Keratinocyte (primary cell): ENCODE results near the gene RXRA. TPM values are rescaled to one million over a fixed set of nuclear protein-coding genes. Genes with fewer than 3 reads are reported as not detected.

Experiments
- DNase-seq: peaks from one replicate; pipeline ENCODE4 v3.0.0-alpha.2; 2011; ENCODE audit warnings: low read depth, missing footprints, low spot score
- FAIRE-seq: peaks from 2 replicates; lab custom pipeline; 2011; peaks lifted over from hg19 to GRCh38; lab: Jason Lieb, UNC
- H2AFZ ChIP-seq: 2 replicates; pipeline ENCODE4 v1.6.0; 2012; ENCODE audit warnings: low read length, control low read depth, inconsistent platforms; ENCODE audit not compliant: control insufficient read depth
- H3K27ac ChIP-seq: 2 replicates; pipeline ENCODE4 v1.5.1; 2011; ENCODE audit warnings: low read length; ENCODE audit not compliant: control insufficient read depth, insufficient read depth
- H3K27me3 ChIP-seq: 3 replicates; pipeline ENCODE4 v1.6.0; 2011; ENCODE audit warnings: low read length; ENCODE audit not compliant: control insufficient read depth, insufficient read depth; ENCODE audit errors: extremely low read depth
- H3K36me3 ChIP-seq, 2 experiments: 2 replicates in 1 of 2; 3 replicates in 1 of 2; pipeline ENCODE4 v1.5.1; 2011; ENCODE audit warnings: low read length in 2 of 2, mild to moderate bottlenecking in 1 of 2; ENCODE audit not compliant: control insufficient read depth in 2 of 2, insufficient read depth in 2 of 2; ENCODE audit errors: extremely low read depth in 1 of 2
- H3K4me1 ChIP-seq: 3 replicates; pipeline ENCODE4 v1.5.1; 2011; ENCODE audit warnings: low read length; ENCODE audit not compliant: control insufficient read depth, insufficient read depth; ENCODE audit errors: extremely low read depth
- H3K4me2 ChIP-seq: 3 replicates; pipeline ENCODE4 v1.6.0; 2011; ENCODE audit warnings: low read depth, low read length; ENCODE audit not compliant: control insufficient read depth, insufficient read depth; ENCODE audit errors: extremely low read depth
- H3K4me3 ChIP-seq, 3 experiments: fragments of 200-600 bp in 1 of 3; sonication (generic) in 1 of 3; 2 replicates in 2 of 3; 3 replicates in 1 of 3; pipeline ENCODE4 v1.5.1; 2011 to 2016; ENCODE audit warnings: low read length in 3 of 3, mild to moderate bottlenecking in 3 of 3, control low read depth in 2 of 3, inconsistent platforms in 1 of 3, low read depth in 1 of 3, mixed read lengths in 1 of 3, mixed run types in 1 of 3, moderate library complexity in 1 of 3; ENCODE audit not compliant: control insufficient read depth in 2 of 3, insufficient read depth in 2 of 3; ENCODE audit errors: extremely low read depth in 1 of 3
- H3K79me2 ChIP-seq: 2 replicates; pipeline ENCODE4 v1.6.0; 2012; ENCODE audit warnings: low read length; ENCODE audit not compliant: control insufficient read depth, insufficient read depth
- H3K9ac ChIP-seq: 3 replicates; pipeline ENCODE4 v1.6.0; 2011; ENCODE audit warnings: low read length; ENCODE audit not compliant: control insufficient read depth, insufficient read depth; ENCODE audit errors: extremely low read depth
- H3K9me1 ChIP-seq: 3 replicates; pipeline ENCODE4 v1.6.0; 2011; ENCODE audit warnings: low read length; ENCODE audit not compliant: control insufficient read depth, insufficient read depth; ENCODE audit errors: extremely low read depth
- H3K9me3 ChIP-seq: 2 replicates; pipeline ENCODE4 v1.5.1; 2012; ENCODE audit warnings: low read depth, low read length; ENCODE audit not compliant: control insufficient read depth
- H4K20me1 ChIP-seq: 3 replicates; pipeline ENCODE4 v1.6.0; 2011; ENCODE audit warnings: low read length; ENCODE audit not compliant: control insufficient read depth, insufficient read depth; ENCODE audit errors: extremely low read depth
- EZH2 ChIP-seq: IDR thresholded peaks from one replicate; pipeline ENCODE4 v1.6.1; 2012; ENCODE audit warnings: inconsistent platforms, mild to moderate bottlenecking, low read length, moderate library complexity
- dilution Hi-C: fragments of 300-500 bp; cut with MboI; formaldehyde crosslinking; loops from one replicate; pipeline ENCODE4 v1.7.0; 2020; ENCODE audit warnings: low sequenced_read_pairs; ENCODE audit not compliant: extremely low pct_ligation_motif_present
- polyA plus RNA-seq, 5 experiments: library from polyadenylated mRNA; depleted of rRNA in 3 of 5; stranded (reverse) in 3 of 5; stranded (forward) in 1 of 5; unstranded in 1 of 5; fragments of >200 nt; gene quantifications; 1 replicate in 1 of 5; 2 replicates in 3 of 5; 3 replicates in 1 of 5; pipeline versions ENCODE4 v1.2.1 to v1.2.3, GENCODE V29; 2011 to 2012; ENCODE audit warnings: missing spikeins in 2 of 5, low read depth in 1 of 5, low replicate concordance in 1 of 5
- TF ChIP-seq, protein P1 (sequence below), 3 experiments: IDR thresholded peaks in 1 of 3; conservative IDR thresholded peaks in 1 of 3; optimal IDR thresholded peaks in 1 of 3; 2 replicates in 2 of 3; 3 replicates in 1 of 3; pipeline versions ENCODE3 to v1.5.1; 2011; ENCODE audit warnings: low read length in 3 of 3, mild to moderate bottlenecking in 3 of 3, moderate library complexity in 2 of 3, control low read depth in 1 of 3, inconsistent platforms in 1 of 3; ENCODE audit not compliant: insufficient read depth in 2 of 3; ENCODE audit errors: extremely low read depth in 1 of 3

RXRA gene
- polyA plus RNA-seq, 1 donor (not counting 4 experiments of a cell fraction or from before 2014, with no cell fraction given), result 9.7 TPM

- no peaks in the 10 kb centered on the region for H3K27me3 ChIP-seq
- H3K9ac ChIP-seq, result peak overlapping the region; percentile 83
- peaks cover 78% of the 10 kb centered on the region for H3K79me2 ChIP-seq
- DNase-seq (no peak), FAIRE-seq (no peak)
- H3K36me3 ChIP-seq, result no peaks in the 10 kb centered on the region
- H3K9me1 ChIP-seq, result no peaks in the 10 kb centered on the region
- peak overlapping the region; percentile 41 for H3K4me2 ChIP-seq
- no peak overlapping the region for H3K4me3 ChIP-seq
- no peaks in the 10 kb centered on the region for H4K20me1 ChIP-seq
- H2AFZ ChIP-seq, result no peak overlapping the region
- no peaks in the 10 kb centered on the region for H3K9me3 ChIP-seq
- peak overlapping the region; percentile 94 for H3K27ac ChIP-seq
- peaks cover 86% of the 10 kb centered on the region for H3K4me1 ChIP-seq
- dilution Hi-C loops, result no loop called here
- TF ChIP-seq, protein P1, sequence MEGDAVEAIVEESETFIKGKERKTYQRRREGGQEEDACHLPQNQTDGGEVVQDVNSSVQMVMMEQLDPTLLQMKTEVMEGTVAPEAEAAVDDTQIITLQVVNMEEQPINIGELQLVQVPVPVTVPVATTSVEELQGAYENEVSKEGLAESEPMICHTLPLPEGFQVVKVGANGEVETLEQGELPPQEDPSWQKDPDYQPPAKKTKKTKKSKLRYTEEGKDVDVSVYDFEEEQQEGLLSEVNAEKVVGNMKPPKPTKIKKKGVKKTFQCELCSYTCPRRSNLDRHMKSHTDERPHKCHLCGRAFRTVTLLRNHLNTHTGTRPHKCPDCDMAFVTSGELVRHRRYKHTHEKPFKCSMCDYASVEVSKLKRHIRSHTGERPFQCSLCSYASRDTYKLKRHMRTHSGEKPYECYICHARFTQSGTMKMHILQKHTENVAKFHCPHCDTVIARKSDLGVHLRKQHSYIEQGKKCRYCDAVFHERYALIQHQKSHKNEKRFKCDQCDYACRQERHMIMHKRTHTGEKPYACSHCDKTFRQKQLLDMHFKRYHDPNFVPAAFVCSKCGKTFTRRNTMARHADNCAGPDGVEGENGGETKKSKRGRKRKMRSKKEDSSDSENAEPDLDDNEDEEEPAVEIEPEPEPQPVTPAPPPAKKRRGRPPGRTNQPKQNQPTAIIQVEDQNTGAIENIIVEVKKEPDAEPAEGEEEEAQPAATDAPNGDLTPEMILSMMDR (optimal IDR thresholded peaks at IDR 0.05 in 1 of 3, IDR thresholded peaks at IDR 0.05 in 1 of 3, conservative IDR thresholded peaks at IDR 0.05 in 1 of 3; ENCODE audit: extremely low read depth in 1 of 3, insufficient read depth in 2 of 3, low read length in 3 of 3), result no peak
- TF ChIP-seq EZH2, result no peak
These were observed 46.5 kb downstream of the RXRA start for GRCh38 chr9:134372581-134373267.

GRCh38 chr9:134373269-134373668 lies 47.0 kb downstream of the RXRA start:
- DNase-seq (no peak), FAIRE-seq (no peak)
- Histone ChIP-seq H3K4me1 (peaks cover 86% of the 10 kb centered on the region), H3K9me3 (no peaks in the 10 kb centered on the region), H3K36me3 (no peaks in the 10 kb centered on the region), H3K27me3 (no peaks in the 10 kb centered on the region), H3K79me2 (peaks cover 81% of the 10 kb centered on the region), H3K9me1 (no peaks in the 10 kb centered on the region), H3K4me3 (no peak overlapping the region), H4K20me1 (no peaks in the 10 kb centered on the region), H3K27ac (peak overlapping the region; percentile 94), H3K4me2 (peak overlapping the region; percentile 41), H2AFZ (no peak overlapping the region), H3K9ac (no peak overlapping the region)
- dilution Hi-C loops, result no loop called here
- TF ChIP-seq, protein P1 (optimal IDR thresholded peaks at IDR 0.05 in 1 of 3, IDR thresholded peaks at IDR 0.05 in 1 of 3, conservative IDR thresholded peaks at IDR 0.05 in 1 of 3; ENCODE audit: extremely low read depth in 1 of 3, insufficient read depth in 2 of 3, low read length in 3 of 3), result peak in 2 of 3 experiments; percentile 32 to 38
- TF ChIP-seq EZH2, result no peak
